Activated CD4-positive, alpha-beta T cell treated with anti-CD3 and anti-CD28 coated beads for 4 hours (primary cell): Measurements from ENCODE around the gene CDK5RAP2.
"Not testable (repeated sequence)": the region's sequence is repeated elsewhere in the genome, so short reads cannot be mapped to it uniquely, and the experiment has no call there.

Source experiments
- DNase-seq, 2 donors: peaks; one replicate each; pipeline ENCODE4 v3.0.0-alpha.2; 2020

The CDK5RAP2 gene

DNA sequence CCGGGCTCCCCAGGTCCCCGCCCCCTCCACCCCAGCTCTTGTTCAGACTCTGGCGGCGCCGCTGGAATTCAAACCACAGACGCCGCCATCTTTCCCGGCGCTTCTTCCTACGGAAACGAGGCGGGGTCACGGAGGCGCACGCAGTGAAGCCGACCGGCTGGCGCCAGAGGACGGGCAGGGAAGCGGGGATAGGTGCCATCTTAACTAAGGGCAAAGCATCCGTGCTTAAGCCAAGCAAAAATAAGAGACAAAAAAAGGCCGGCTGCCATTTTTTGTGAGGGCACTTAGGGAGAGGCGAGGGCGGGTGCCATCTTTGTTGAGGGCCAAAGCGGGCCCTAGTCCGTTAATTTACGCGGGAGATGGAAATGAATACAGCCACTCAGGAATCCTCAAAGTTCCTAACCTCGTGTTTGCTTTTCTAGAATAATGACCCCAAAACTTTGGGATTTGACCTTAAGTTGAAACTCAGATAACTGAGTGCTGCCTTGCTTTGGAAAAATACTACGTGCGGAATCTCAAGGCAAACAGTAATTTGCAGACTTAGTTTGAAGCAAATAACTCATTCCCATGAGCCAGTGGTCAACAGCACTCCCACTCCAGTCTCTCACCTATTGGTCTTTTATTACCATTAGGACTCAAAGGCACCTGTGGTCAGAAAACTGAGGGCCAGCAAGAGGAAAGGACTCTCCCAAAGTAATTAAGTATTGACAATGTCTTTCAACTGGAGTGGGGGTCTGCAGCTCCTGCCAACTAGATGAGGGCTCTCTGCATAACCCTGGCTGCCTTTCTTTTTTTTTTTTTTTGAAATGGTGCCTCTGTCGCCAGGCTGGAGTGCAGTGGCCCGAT lies at the start of gene CDK5RAP2:
CDK5RAP2 (minus strand) TSS at position 117 of the 846 bp plus-strand sequence. CDS start 189 bp downstream, outside the sequence.
- DNase-seq = peak; percentile 89

- DNase-seq = not testable (repeated sequence)
Measured at GRCh38 chr9:120628925-120629497, 49.0 kb upstream of the CDK5RAP2 start.

DNA sequence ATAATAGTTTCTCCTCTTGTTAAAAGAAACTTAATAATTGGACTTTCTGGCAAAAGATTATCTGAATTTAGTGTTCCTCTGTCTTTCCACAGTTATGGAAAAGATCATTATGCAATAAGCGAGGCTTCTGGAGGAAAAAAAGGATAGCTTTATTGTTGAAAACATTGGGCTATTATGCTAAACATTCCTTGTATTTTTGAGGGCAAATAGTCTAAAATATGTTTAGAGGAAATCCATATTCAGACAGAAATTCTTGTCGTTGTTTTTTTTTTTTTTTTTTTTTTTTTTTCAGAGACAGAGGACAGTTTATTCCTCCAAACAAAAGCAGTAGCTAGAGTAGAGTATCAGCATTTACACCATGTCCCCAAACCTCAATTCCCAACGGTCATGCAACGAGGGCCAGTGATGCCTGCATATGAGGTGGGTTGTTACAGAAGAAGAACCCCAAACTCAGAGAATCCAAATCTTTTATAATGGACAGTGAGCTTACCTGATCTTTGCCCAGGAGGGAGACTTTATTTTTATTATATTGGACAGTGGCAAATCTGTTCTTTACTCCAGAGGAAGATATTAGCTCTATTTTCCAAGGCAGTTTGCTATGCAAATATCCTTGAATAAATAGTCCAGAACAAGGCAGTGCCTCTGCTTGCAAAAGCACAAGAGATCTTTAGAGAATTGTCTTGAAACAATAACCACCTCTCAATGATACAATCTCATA lies 48.4 kb upstream of the CDK5RAP2 start:
- DNase-seq = no peak

DNA sequence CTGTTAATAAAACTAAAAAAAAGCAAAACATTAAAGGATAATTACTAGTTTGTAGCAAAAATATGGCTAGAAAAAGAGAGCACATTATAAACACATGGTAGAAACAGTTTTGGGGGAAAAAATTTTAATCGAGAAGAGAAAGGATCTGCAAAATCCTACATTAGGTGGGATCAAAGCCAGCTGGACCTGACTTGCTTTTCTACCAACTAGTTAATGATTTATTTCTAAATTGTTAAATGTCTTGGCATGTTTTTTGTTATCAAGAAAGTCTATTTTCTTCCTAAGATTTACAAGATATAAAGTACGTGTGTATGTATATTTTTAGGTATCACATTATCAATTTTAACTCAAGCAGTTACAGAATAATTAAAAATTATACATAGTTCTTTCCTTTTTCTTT lies 47.1 kb upstream of the CDK5RAP2 start:
- DNase-seq = no peak

GRCh38 chr9:120626512-120626911 lies 46.5 kb upstream of the CDK5RAP2 start:
- no peak for DNase-seq

DNA sequence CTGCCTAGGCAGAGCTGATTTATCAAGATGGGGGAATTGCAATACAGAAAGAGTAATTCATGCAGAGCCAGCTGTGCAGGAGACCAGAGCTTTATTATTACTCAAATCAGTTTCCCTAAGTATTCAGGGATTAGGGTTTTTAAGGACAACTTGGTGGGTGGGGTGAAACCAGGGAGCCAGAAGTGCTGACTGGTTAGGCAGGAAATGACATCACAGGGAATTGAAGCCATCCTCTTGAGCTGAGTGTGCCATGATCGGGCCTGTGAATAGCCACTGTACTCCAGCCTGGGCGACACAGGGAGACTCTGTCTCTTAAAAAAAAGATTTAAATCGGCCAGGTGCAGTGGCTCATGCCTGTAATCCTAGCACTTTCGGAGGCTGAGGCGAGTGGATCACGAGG lies 45.3 kb upstream of the CDK5RAP2 start:
- DNase-seq = no peak

DNA sequence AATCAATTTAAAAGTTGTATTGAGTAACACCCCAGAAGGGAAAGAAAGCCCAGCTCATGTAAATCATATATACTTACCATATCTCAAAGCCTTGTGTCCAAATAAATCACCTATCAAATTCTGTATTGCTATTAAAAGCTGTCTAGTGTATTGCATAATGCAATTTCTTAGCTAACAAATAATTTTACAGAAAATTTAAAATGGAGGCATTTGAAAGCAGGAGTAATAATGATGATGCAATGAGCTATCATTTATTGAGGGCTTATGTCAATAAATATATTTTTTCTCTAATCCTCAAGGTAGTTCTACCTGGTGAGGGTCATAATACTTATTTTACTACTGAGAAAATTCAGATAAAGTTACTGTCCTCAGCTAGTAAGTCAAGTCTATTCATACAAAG lies 42.8 kb upstream of the CDK5RAP2 start:
- no peak for DNase-seq

- no peak for DNase-seq
Measured at GRCh38 chr9:120621941-120622340, 42.0 kb upstream of the CDK5RAP2 start.

DNA sequence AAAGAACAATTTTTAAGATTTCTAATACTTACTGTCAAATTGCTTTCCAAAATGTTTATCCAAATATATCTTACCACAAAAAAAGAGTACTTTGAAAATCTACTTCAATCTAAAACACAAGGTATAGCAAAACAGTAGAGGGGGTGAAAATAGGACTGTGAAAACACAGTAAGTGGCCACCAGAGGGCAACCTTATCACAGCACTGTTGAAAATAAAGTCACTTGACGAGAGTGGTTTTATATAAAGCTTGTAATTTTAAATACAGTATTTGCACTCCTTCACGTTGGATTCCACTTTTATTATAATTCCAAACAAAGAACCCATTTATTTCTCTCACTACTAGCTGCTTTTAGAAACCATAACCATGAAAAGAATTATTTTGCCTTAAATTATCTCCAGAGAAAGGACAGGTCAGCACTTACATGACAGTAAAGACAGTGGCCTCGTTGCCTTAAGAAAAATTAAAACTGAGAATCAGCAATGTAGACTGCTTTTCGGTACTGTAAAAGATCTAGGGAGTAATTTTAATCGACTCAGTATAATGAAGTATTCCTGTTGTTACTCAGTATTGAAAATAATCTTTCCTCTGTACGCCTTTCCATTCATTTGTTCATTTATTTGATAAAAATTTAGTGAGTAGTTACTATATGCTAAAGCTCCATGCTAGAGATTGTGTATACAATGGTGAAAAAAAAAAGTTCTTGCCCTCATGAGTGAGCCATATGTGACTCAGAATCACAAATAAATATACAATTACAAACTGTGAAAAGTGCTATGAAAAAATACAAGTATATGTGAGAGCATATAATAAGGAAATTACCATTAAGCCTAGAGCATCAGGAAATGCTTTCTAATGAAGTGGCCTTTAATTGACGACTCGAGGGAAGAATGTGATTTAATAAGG lies 40.0 kb upstream of the CDK5RAP2 start:
- DNase-seq = peak; percentile 46 to 65

DNA sequence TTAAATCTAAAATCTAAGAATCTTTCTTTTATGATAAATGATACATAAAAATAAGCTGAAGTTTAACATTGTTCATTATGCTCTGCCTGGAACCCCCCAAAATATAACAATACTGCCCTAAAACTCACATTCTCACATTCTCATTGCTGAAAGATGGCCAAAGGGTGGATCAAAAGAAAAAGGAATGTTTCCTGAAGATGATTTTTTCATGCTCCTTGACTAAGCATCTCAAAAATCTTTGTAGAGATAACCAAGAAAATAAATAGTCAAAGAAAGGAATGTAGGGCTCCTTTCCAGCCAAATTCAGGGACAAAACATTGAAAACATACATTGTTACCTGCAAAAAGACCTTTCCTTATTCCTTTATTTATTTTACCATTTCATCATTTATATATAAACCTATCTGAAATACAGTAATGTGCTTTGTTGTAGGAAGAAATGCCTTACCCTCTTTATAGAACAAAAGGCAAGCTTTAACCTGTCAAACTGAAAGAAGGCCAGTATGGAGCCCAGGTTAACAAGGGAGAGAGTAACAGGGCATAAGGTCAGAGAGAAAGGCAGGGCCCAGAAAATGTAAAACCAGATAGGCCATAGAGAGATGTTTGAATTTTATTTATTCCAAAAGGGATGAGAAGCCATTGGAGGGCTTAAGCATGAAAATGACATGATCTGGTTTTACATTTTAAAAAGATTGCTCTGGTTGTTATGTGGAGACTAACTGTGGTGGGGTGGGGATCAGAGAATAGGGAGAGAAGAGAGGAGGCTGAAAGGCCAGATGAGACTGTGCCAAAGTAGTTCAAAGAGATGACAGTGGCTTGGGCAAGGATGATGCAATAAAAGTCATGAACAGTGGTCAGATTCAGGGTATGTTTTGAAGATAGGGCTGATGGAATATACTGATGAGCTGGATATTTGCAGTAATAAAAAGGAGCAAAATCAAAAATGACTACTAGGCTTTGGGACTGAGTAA lies 37.3 kb upstream of the CDK5RAP2 start:
- DNase-seq = no peak

DNA sequence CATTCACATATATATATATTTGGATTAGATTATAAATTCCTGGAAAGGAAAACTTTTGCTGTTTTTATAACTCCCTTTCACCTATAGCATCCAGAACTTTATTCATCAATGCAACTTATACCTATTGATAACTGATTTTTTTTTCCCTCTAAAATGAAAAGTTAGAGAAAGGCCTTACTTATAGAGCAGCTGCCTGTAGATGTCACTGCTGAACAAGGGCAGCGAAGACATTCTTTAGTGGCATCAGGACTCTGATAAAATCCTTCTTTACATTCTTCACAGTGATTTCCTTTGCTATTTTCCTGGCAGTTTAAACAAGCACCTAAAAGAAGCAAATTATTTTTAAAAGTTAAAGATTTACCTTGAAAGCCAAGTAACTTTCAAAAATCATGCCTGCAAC lies 32.3 kb upstream of the CDK5RAP2 start:
- DNase-seq = no peak

- no peak for DNase-seq
Measured at GRCh38 chr9:120611690-120612068, 31.7 kb upstream of the CDK5RAP2 start.

GRCh38 chr9:120610975-120611689 lies 31.2 kb upstream of the CDK5RAP2 start:
- DNase-seq = no peak

DNA sequence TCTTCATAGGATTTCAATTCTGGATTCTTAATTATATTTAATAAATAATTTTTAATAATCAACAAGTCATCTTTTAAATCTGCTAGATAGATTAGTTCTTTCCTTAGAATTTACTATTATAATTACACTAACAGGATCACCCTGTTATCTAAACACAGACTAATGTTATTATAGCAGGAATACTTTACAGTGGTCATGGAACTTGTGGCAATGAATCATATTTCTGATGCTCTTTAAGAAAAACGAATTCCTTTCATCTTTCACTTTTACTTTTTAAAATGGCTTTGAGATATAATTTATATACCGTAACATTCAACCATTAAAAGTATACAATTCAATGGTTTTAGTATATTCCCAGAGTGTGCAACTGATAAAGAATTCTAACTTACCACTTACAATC lies 29.7 kb upstream of the CDK5RAP2 start:
- DNase-seq = no peak

DNA sequence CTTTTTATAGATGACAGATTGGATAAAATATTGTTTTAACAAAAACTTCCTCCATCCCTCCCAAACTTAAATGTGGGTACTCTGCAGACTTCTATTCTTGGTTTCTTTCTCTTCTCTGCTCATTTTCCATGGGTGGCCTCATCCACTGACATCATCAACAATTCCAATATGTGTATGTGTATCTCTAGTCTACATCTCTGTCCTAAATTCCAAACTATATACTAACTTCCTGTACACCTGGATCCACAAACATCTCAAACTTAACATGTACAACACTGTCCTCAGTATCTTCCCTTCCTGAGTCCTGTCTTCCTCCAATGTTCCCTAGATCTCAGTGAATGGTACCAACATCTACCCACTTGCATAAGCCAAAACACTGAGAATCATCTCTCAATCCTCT lies 28.5 kb upstream of the CDK5RAP2 start:
- no peak for DNase-seq

DNA sequence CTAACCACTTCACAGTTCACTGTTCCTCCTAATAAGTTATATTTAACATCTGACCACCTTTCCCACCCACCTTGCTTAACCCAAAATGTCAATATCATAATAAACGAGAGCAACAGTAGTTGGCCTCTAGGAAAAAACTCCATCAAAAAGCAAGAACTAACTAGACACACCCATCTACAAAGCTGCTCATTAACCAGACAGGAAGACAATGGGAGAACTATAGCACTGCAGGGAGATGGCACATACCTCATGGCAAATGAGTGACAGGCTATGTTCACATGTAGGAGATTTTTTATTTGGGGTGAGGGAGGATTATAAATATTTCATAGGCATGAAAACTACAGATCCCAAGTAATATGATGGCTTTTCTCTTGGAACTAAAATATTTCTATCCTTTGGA lies 23.6 kb upstream of the CDK5RAP2 start:
- no peak for DNase-seq

GRCh38 chr9:120603010-120603409 lies 23.0 kb upstream of the CDK5RAP2 start:
- DNase-seq = no peak

DNA sequence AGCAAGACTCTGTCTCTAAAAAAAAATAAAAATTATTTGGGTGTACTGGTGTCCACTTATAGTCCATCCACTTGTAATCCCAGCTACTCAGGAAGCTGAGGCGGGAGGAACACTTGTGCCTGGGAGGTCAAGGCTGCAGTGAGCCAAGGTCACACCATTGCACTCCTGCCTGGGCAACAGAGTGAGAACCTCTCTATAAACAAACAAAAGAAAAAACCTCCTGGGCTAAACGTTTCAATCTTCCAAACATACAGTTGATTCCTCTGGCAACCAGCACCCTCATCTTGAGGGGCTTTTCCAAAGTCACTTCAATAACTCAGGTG lies 13.9 kb upstream of the CDK5RAP2 start:
- no peak for DNase-seq

DNA sequence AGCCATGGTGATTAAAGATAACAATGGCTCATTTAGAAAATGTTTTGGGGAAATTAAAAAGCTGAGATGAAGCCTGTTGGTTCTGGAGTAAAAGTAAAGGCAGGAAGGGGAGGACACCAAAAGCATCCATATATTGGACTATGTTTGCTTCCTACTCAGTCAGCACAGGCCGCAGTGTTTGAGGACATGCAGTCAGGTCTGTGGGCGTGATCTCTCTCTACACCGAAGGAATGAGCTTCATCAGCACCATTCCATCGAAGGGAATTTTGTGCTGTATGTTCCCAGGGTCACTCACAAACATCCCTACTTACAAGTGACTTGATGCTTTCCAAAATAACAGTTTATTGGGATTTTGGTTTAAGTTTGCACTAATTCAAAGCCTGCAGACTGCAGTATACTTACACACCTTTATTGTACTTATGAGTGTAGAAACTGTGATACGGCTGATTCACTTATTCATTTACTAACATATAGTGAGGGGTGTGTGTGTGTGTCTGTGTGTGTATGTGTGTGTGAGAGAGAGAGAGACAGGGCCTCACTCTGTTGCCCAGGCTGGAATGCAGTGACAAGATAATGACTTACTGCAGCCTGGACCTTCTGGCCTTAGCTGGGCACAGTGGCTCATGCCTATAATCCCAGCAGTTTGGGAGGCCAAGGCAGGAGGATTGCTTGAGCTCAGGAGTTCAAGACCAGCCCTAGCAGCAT lies 13.4 kb upstream of the CDK5RAP2 start:
- no peak for DNase-seq

DNA sequence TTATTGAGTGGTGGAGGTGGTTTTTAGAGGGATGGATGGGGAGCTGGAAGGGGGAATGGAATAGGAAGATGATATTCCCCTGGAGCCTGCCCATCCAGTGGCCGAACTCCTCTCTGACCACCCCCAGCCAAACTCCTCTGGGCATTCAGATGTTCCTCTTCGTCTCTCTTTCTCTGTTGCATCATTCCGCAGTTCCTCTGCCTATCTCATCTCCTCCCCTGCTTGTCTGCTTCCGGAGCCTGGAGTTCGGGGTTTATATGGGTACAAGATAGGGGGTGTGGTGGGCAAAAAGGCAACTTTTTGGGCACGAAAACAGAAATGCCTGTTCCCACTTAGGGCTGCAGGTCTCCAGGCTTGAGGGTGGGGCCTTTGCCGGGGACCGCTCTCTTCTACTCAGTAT lies 12.2 kb upstream of the CDK5RAP2 start:
- DNase-seq = no peak
